ENCODE results near the gene MTHFD1L.

The MTHFD1L gene

GRCh38 chr6:150905769-150906168 is 40.3 kb downstream of the MTHFD1L start:
- Mint-ChIP-seq H3K4me1 (no peaks in the 10 kb centered on the region), H3K27me3 (no peaks in the 10 kb centered on the region), H3K9me3 (no peaks in the 10 kb centered on the region), H3K27ac (no peak overlapping the region), H3K4me3 (no peak overlapping the region), H3K36me3 (peaks cover 30% of the 10 kb centered on the region)
- ATAC-seq: no peak

- Mint-ChIP-seq H3K27ac (no peak overlapping the region), H3K27me3 (no peaks in the 10 kb centered on the region), H3K4me3 (no peak overlapping the region), H3K36me3 (peaks cover 36% of the 10 kb centered on the region), H3K9me3 (peaks cover 4% of the 10 kb centered on the region), H3K4me1 (no peaks in the 10 kb centered on the region)
- ATAC-seq: no peak
These were observed 41.3 kb downstream of the MTHFD1L start for GRCh38 chr6:150906641-150907326.

GRCh38 chr6:150907383-150907782 is 41.9 kb downstream of the MTHFD1L start:
- Mint-ChIP-seq H3K36me3 (peaks cover 39% of the 10 kb centered on the region), H3K27ac (no peak overlapping the region), H3K4me1 (no peaks in the 10 kb centered on the region), H3K27me3 (no peaks in the 10 kb centered on the region), H3K9me3 (peaks cover 4% of the 10 kb centered on the region), H3K4me3 (no peak overlapping the region)
- no peak for ATAC-seq

- ATAC-seq: no peak
- H3K4me3 Mint-ChIP-seq: no peak overlapping the region
- H3K9me3 Mint-ChIP-seq: peaks cover 4% of the 10 kb centered on the region
- no peaks in the 10 kb centered on the region for H3K4me1 Mint-ChIP-seq
- peaks cover 43% of the 10 kb centered on the region for H3K36me3 Mint-ChIP-seq
- no peak overlapping the region for H3K27ac Mint-ChIP-seq
- no peaks in the 10 kb centered on the region for H3K27me3 Mint-ChIP-seq
These were observed 43.4 kb downstream of the MTHFD1L start for GRCh38 chr6:150908901-150909300.

GRCh38 chr6:150910561-150910960 is 45.1 kb downstream of the MTHFD1L start:
- no peaks in the 10 kb centered on the region for H3K27me3 Mint-ChIP-seq
- ATAC-seq: no peak
- peaks cover 44% of the 10 kb centered on the region for H3K36me3 Mint-ChIP-seq
- no peaks in the 10 kb centered on the region for H3K4me1 Mint-ChIP-seq
- H3K4me3 Mint-ChIP-seq: no peak overlapping the region
- H3K27ac Mint-ChIP-seq: no peak overlapping the region
- peaks cover 4% of the 10 kb centered on the region for H3K9me3 Mint-ChIP-seq

GRCh38 chr6:150914372-150914771 is 48.9 kb downstream of the MTHFD1L start:
- Mint-ChIP-seq H3K9me3 (peaks cover 4% of the 10 kb centered on the region), H3K27ac (no peak overlapping the region), H3K27me3 (no peaks in the 10 kb centered on the region), H3K4me1 (no peaks in the 10 kb centered on the region), H3K36me3 (peaks cover 46% of the 10 kb centered on the region), H3K4me3 (no peak overlapping the region)
- ATAC-seq: no peak

GRCh38 chr6:150915131-150915879 is 49.8 kb downstream of the MTHFD1L start:
- no peaks in the 10 kb centered on the region for H3K27me3 Mint-ChIP-seq

GRCh38 chr6:150915880-150916265 is 50.4 kb downstream of the MTHFD1L start:
- Mint-ChIP-seq H3K4me1 (no peaks in the 10 kb centered on the region), H3K27me3 (no peaks in the 10 kb centered on the region), H3K36me3 (peaks cover 44% of the 10 kb centered on the region), H3K4me3 (no peak overlapping the region), H3K27ac (no peak overlapping the region), H3K9me3 (peaks cover 4% of the 10 kb centered on the region)
- no peak for ATAC-seq

More at GRCh38 chr6:150915131-150915879, 49.8 kb downstream of the MTHFD1L start:
- peaks cover 4% of the 10 kb centered on the region for H3K9me3 Mint-ChIP-seq
- H3K4me1 Mint-ChIP-seq: no peaks in the 10 kb centered on the region
- H3K36me3 Mint-ChIP-seq: peaks cover 44% of the 10 kb centered on the region
- no peak overlapping the region for H3K4me3 Mint-ChIP-seq
- H3K27ac Mint-ChIP-seq: no peak overlapping the region
- no peak for ATAC-seq

GRCh38 chr6:150919938-150920337 is 54.4 kb downstream of the MTHFD1L start:
- Mint-ChIP-seq H3K27me3 (no peaks in the 10 kb centered on the region), H3K36me3 (peaks cover 40% of the 10 kb centered on the region), H3K4me3 (no peak overlapping the region), H3K27ac (no peak overlapping the region), H3K4me1 (no peaks in the 10 kb centered on the region), H3K9me3 (no peaks in the 10 kb centered on the region)
- no peak for ATAC-seq

- ATAC-seq: no peak
- H3K27me3 Mint-ChIP-seq: no peaks in the 10 kb centered on the region
- peaks cover 10% of the 10 kb centered on the region for H3K4me1 Mint-ChIP-seq
- H3K9me3 Mint-ChIP-seq: no peaks in the 10 kb centered on the region
- H3K27ac Mint-ChIP-seq: no peak overlapping the region
- no peak overlapping the region for H3K4me3 Mint-ChIP-seq
- H3K36me3 Mint-ChIP-seq: peaks cover 48% of the 10 kb centered on the region
These were observed 56.6 kb downstream of the MTHFD1L start for GRCh38 chr6:150922137-150922536.

- peaks cover 10% of the 10 kb centered on the region for H3K4me1 Mint-ChIP-seq
- peaks cover 48% of the 10 kb centered on the region for H3K36me3 Mint-ChIP-seq
- H3K9me3 Mint-ChIP-seq: no peaks in the 10 kb centered on the region
- no peak overlapping the region for H3K4me3 Mint-ChIP-seq
- H3K27ac Mint-ChIP-seq: no peak overlapping the region
- no peak for ATAC-seq
- no peaks in the 10 kb centered on the region for H3K27me3 Mint-ChIP-seq
These were observed 59.5 kb downstream of the MTHFD1L start for GRCh38 chr6:150924808-150925589.

GRCh38 chr6:150925590-150925928 is 60.1 kb downstream of the MTHFD1L start:
- no peak for ATAC-seq
- peaks cover 47% of the 10 kb centered on the region for H3K36me3 Mint-ChIP-seq
- H3K27ac Mint-ChIP-seq: no peak overlapping the region
- no peaks in the 10 kb centered on the region for H3K27me3 Mint-ChIP-seq
- H3K9me3 Mint-ChIP-seq: no peaks in the 10 kb centered on the region
- no peak overlapping the region for H3K4me3 Mint-ChIP-seq
- H3K4me1 Mint-ChIP-seq: peaks cover 10% of the 10 kb centered on the region

GRCh38 chr6:150925976-150926375 is 60.5 kb downstream of the MTHFD1L start:
- H3K27me3 Mint-ChIP-seq: no peaks in the 10 kb centered on the region
- H3K9me3 Mint-ChIP-seq: no peaks in the 10 kb centered on the region
- peaks cover 10% of the 10 kb centered on the region for H3K4me1 Mint-ChIP-seq
- no peak for ATAC-seq
- peaks cover 47% of the 10 kb centered on the region for H3K36me3 Mint-ChIP-seq
- H3K4me3 Mint-ChIP-seq: no peak overlapping the region
- no peak overlapping the region for H3K27ac Mint-ChIP-seq

- ATAC-seq: no peak
- no peaks in the 10 kb centered on the region for H3K9me3 Mint-ChIP-seq
- no peaks in the 10 kb centered on the region for H3K27me3 Mint-ChIP-seq
- peaks cover 43% of the 10 kb centered on the region for H3K36me3 Mint-ChIP-seq
- H3K27ac Mint-ChIP-seq: no peak overlapping the region
- H3K4me1 Mint-ChIP-seq: peaks cover 10% of the 10 kb centered on the region
- no peak overlapping the region for H3K4me3 Mint-ChIP-seq
These were observed 63.4 kb downstream of the MTHFD1L start for GRCh38 chr6:150928882-150929281.

GRCh38 chr6:150929416-150929815 is 63.9 kb downstream of the MTHFD1L start:
- Mint-ChIP-seq H3K36me3 (peaks cover 47% of the 10 kb centered on the region), H3K27me3 (no peaks in the 10 kb centered on the region), H3K4me3 (no peak overlapping the region), H3K27ac (no peak overlapping the region), H3K9me3 (no peaks in the 10 kb centered on the region), H3K4me1 (peaks cover 10% of the 10 kb centered on the region)
- ATAC-seq: no peak
